ENCODE results near the gene CPTP. TPM values are rescaled to one million over a fixed set of nuclear protein-coding genes. Genes with fewer than 3 reads are reported as not detected.

The CPTP gene
- polyA plus RNA-seq, 3 donors = 12.3 to 17.4 (median 16.5) TPM

DNA sequence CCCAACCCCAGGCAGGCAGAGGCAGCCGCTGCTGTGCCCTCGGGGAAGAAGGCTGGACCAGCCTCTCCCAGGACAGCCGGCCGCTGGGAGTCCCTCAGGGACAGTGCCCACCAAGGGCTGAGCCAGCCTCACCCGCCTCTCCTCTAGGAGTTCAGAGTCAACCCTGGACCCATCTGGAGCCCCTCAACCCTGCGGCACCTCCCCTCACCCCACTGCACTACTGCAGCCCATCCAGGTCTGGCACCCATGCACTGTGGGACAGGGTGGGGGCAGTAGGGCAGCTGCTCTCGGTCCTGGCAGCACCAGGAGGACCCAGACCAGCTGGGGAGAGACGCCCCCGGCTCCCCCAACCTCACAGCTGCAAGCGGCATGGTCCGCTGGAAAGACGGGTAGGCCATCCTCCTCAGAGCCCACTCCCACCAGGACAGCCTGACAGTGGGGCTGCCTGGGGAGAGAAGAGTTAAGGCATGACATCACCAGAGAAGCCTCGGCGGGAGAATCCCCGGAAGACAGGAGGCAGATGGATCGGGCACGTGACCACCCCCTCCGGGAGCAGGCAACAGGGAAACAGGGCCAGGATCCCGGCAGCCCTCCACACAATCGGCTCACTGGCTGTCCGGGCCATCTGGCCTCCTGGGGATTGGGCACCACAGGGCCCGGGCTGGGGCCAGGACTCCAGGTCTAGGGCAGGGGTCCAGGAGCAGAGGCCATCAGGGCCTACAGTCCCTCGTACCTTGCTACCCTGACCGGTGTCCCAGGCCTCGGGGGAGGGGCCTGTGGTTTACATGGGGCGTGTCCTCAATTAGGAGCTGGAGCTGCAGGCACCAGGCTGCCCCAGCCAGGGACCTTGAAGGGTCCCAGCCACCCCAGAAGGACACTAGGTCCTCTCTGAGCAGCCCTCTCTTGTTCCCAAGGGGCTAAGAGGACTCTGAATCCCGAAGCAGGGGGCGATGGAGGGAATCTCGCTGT, 20.0 kb upstream of the CPTP start:
- H3K27ac ChIP-seq (ENCODE audit: low read depth, low read length) = no peak overlapping the region
- WGBS, 3 donors = 32 to 59% (median 32%) methylated on average over 28 to 29 of the region's 29 CpGs

DNA sequence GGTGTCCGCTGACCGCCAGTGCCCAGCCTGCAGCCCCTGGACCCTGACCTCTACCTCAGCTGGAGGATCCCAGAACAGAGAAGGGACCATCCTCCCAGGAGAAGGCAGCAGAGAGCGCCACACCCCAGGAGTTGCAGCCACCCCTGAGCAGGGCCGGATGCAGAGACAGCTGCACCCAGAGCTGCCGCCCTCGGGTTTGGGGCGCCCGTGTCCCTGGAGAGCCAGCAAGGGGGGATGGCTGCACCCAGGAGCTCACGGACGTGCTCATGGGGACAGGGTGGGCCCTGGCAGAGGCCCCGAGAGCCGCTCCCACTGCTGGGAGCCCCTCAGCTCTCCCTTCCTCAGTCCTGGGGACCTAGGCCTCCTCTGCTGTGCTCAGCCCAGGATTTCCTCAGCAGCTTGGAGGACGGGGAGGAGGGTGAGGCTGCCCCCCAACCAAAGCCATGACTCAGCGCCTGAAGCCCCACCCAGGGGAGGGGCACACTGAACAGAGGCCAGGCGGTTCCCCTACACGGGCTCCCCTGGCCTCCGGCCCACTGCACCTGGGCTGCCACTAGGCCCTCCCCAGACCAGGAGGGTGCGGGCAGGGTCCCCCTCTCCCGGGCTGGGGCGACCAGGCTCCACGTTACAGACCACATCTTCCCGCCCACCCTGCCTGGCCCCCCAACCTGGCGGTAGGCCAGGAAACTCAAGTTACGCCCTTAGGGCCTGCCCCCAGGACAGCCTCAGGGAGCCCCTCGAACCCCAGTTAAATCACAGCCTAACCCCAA, 19.1 kb upstream of the CPTP start:
- no peak overlapping the region for H3K27ac ChIP-seq (ENCODE audit: low read depth, low read length)

DNA sequence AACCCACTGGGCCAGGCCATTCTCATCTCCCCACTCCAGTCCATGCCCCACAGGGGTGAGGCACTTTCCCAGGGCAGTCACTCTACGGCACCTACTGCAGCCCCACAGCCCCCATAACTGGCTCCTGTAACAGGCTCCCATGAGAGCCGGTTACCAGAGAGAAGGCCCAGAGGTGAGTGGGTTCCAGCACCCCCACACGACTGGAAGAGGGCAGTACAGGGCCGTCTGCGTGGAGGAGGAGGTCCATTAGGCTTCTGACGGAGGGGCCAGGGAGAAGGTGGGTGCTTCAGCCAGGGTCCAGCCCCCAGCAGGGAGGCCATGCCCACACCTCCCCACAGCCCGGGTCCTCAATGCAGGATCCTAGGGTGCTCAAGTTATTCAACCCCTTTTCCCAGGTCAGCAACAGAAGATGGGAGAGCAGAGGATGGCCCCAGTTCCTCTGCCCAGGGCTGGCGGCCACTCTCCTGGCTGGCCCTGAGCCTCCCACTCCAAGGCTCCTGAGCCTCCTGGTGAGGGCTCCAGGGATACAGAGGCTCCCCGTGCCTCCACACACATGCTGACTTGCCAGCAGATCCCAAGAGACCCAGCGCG, 18.4 kb upstream of the CPTP start:
- 28 to 43% (median 32%) methylated on average over 11 of the region's 11 CpGs for WGBS, 3 donors
- no peak overlapping the region for H3K27ac ChIP-seq (ENCODE audit: low read depth, low read length)

More for the DNA sequence above, 19.1 kb upstream of the CPTP start:
- 15 to 50% (median 15%) methylated on average over 23 to 25 of the region's 25 CpGs for WGBS, 3 donors

DNA sequence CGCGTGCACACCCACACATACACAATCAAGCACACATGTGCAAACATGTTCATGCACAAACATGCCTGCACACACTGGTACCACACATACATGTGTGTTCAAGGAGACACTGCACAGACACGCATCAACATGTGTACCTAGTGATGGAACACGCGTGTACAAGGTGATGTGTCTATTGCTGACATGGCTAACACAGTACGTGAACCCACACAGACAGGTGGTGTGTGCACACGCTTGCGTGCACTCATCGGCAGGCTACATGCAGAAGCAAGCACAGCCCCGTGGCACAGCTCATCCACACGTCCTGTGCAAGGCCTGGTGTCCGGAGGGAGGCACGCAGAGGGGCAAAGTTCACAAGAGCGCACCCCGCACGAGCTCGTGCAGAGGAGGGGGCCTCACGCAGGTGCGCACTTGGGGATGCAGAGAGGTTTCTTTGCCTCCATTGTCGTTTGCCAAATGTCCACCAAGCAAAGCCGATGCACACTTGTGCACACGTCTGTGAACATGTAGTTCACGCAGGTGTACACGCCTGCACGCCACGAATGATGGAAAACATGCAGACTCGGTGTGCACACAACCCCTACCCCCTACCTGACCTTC, 17.8 kb upstream of the CPTP start:
- no peak overlapping the region for H3K27ac ChIP-seq (ENCODE audit: low read depth, low read length)
- 31 to 39% (median 34%) methylated on average over 27 of the region's 27 CpGs for WGBS, 3 donors

- H3K27ac ChIP-seq (ENCODE audit: low read depth, low read length) = no peak overlapping the region
- WGBS, 3 donors = 1% methylated on average over 36 to 69 of the region's 83 CpGs
Measured at GRCh38 chr1:1307261-1307922, 17.2 kb upstream of the CPTP start.

GRCh38 chr1:1307923-1308755, 16.5 kb upstream of the CPTP start, which contains the start of the genes ACAP3 and PUSL1:
Gene ACAP3 (minus strand): TSS chr1:1307930. CDS start chr1:1307815, 115 bp downstream.
Gene PUSL1 (plus strand): TSS chr1:1308597. CDS start chr1:1308644, 47 bp downstream.
- 0 to 1% (median 0%) methylated on average over 79 to 126 of the region's 131 CpGs for WGBS, 3 donors
- H3K27ac ChIP-seq (ENCODE audit: low read depth, low read length) = peak within 1 kb of the TSS; percentile 66

DNA sequence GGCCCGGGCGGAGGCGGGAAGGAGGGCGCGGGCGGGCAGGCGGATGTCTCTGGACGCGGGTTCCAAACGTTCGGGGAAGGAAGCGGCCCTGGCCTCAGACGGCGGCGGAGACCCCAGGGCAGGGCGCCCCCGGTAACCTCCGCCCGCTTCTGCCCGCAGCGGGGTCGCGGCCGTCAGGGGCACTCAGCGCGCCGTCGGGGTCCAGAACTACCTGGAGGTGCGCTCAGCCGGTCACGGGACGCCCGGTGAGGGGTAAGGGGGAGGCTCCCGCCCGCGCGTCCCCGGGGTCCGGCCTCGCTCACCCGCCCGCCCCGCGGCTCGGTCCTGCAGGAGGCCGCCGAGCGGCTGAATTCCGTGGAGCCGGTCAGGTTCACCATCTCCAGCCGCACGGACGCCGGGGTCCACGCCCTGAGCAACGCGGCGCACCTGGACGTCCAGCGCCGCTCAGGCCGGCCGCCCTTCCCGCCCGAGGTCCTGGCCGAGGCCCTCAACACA, 15.8 kb upstream of the CPTP start:
- 1% methylated on average over 34 to 66 of the region's 66 CpGs for WGBS, 3 donors
- no peak overlapping the region for H3K27ac ChIP-seq (ENCODE audit: low read depth, low read length)

- WGBS, 3 donors = 23 to 40% (median 40%) methylated on average over 53 to 57 of the region's 57 CpGs
- H3K27ac ChIP-seq (ENCODE audit: low read depth, low read length) = no peak overlapping the region
Measured at GRCh38 chr1:1309251-1310108, 15.1 kb upstream of the CPTP start.

GRCh38 chr1:1310109-1310385, 14.6 kb upstream of the CPTP start:
- no peak overlapping the region for H3K27ac ChIP-seq (ENCODE audit: low read depth, low read length)

DNA sequence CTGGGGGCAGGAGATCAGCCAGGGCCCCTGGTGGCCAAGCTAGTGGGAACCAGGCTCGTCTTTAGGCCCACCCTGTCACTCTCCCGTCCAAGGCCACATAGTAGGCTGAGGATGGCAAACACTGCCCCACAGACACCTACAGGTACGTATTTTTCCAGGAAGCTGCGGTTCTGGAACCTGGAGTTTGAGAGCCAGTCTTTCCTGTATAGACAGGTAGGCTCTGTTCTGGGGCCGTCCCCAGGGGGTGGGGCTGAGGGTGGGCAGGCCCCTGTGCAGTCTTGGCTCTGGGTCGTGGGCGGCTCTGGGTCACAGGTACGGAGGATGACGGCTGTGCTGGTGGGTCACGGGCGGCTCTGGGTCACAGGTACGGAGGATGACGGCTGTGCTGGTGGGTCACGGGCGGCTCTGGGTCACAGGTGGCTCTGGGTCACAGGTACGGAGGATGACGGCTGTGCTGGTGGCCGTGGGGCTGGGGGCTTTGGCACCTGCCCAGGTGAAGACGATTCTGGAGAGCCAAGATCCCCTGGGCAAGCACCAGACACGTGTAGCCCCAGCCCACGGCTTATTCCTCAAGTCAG, 14.0 kb upstream of the CPTP start:
- H3K27ac ChIP-seq (ENCODE audit: low read depth, low read length) = no peak overlapping the region
- WGBS, 3 donors = 82 to 91% (median 86%) methylated on average over 21 of the region's 21 CpGs

More at GRCh38 chr1:1310109-1310385, 14.6 kb upstream of the CPTP start:
- WGBS, 3 donors = 78 to 90% (median 87%) methylated on average over 3 of the region's 3 CpGs

DNA sequence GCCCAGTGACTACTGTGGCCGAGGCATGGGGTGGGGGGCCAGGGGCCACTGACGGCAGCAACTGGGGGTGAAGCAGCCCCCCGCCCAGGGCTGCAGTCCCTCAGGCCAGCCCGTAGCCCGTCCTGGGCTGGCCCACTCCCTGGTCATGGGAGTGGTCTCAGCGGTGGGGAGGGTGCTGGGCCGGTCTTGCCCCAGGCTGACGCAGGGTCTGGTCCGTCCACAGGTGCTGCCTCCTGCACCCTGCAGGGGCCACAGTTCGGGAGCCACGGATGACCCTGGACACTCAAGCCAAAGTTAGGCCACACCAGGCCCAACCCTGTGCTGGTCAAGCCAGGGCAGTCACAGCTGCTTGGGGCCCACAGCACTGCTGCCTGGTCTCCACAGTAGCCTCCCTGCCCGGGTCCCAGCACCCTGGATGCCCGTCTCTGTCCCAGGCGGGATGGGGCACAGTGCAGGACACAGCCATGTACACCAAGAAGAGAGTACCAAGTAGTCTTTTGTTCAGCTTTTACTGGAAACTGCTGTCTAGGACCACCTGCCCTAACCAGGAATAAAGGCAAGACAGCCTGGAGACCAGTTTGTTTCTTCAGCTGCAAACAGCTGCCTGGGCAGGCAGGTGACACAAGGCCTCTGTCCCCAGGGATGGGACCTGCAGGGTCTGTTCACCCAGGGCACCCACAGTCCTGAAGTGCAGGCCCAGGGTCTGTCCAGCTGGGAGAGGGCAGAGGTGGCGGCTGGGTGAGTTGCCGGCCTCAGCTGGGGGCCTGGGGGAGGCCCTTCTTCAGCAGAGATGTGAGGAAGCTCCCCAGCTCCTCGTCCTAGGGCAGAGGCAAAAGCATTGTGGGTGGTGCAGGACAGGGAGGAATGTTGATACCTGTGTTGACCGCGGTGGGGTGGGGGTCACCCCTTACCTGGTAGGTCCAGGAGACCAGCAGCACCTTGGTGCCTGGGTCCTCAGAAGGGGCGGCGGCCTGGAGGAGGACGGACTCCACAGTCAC, 13.2 kb upstream of the CPTP start:
- H3K27ac ChIP-seq (ENCODE audit: low read depth, low read length) = no peak overlapping the region
- 88 to 93% (median 91%) methylated on average over 22 of the region's 22 CpGs for WGBS, 3 donors

GRCh38 chr1:1312450-1313314, 11.9 kb upstream of the CPTP start:
- no peak overlapping the region for H3K27ac ChIP-seq (ENCODE audit: low read depth, low read length)
- 92 to 94% (median 93%) methylated on average over 46 to 49 of the region's 49 CpGs for WGBS, 3 donors

GRCh38 chr1:1313500-1314236, 10.9 kb upstream of the CPTP start:
- WGBS, 3 donors = 88 to 91% (median 91%) methylated on average over 37 of the region's 37 CpGs
- no peak overlapping the region for H3K27ac ChIP-seq (ENCODE audit: low read depth, low read length)
